Testis (tissue), 3 donors: ENCODE measurements around the gene ABI3BP. TPM values are rescaled to one million over a fixed set of nuclear protein-coding genes. Genes with fewer than 3 reads are reported as not detected.

Experiments used
- DNase-seq: peaks from one replicate; pipeline ENCODE4 v3.0.0-alpha.2; 2019
- H3K27ac ChIP-seq, 2 donors: fragments of 200-600 bp; sonication (generic); one replicate each; pipeline ENCODE4 v1.5.1; 2019
- H3K27me3 ChIP-seq: fragments of 200-600 bp; sonication (generic); one replicate; pipeline ENCODE4 v1.5.1; 2019
- H3K36me3 ChIP-seq: fragments of 200-600 bp; sonication (generic); one replicate; pipeline ENCODE4 v1.5.1; 2017; ENCODE audit warnings: low read depth; ENCODE audit errors: missing control alignments
- H3K4me1 ChIP-seq: fragments of 200-600 bp; sonication (generic); one replicate; pipeline ENCODE4 v1.5.1; 2019
- H3K4me3 ChIP-seq, 2 donors: fragments of 200-600 bp; sonication (generic); one replicate each; pipeline ENCODE4 v1.5.1; 2017 to 2019
- H3K9me3 ChIP-seq: fragments of 200-600 bp; sonication (generic); one replicate; pipeline ENCODE4 v1.5.1; 2017
- POLR2A ChIP-seq: fragments of 450-650 bp; IDR thresholded peaks from one replicate; pipeline ENCODE4 v1.6.1; 2017; ENCODE audit warnings: antibody characterized with exemption, mild to moderate bottlenecking, moderate library complexity
- WGBS, 2 donors: methylation state at CpG; one replicate each; pipeline ENCODE4 v1.1.5; 2018; 5-methylcytosine and 5-hydroxymethylcytosine counted together
- intact Hi-C: fragments of 100-400 bp; cut with DNase I; formaldehyde crosslinking; loops from one replicate; pipeline ENCODE4 v1.15.1; 2023; ENCODE audit warnings: low total_unique reads
- polyA plus RNA-seq: library from polyadenylated mRNA; stranded (reverse); fragments of 350-450 nt; fragmentation: Illumina TruSeq; extraction: RNeasy Lipid Tissue Mini Kit (QIAGEN cat#74804); gene quantifications from one replicate; pipeline ENCODE4 v1.2.3, GENCODE V29; 2014; ENCODE audit warnings: low read depth, low replicate concordance; ENCODE audit not compliant: insufficient read depth
- total RNA-seq, 2 donors: library from RNA; depleted of rRNA; stranded (reverse); fragments of >200 nt; gene quantifications; one replicate each; pipeline ENCODE4 v1.2.3, GENCODE V29; 2016
- TF ChIP-seq, protein P1 (sequence below), 3 experiments: fragments of 450-650 bp in 2 of 3; fragments of 200-600 bp in 1 of 3; sonication (generic) in 1 of 3; IDR thresholded peaks; one replicate each; pipeline ENCODE4 v1.5.1; 2016 to 2019; ENCODE audit warnings: antibody characterized with exemption in 3 of 3, mild to moderate bottlenecking in 2 of 3, moderate library complexity in 1 of 3

The ABI3BP gene
- total and polyA plus RNA-seq, 3 donors from 2014 or later: 8.7 to 58.2 (median 25.0) TPM

DNA sequence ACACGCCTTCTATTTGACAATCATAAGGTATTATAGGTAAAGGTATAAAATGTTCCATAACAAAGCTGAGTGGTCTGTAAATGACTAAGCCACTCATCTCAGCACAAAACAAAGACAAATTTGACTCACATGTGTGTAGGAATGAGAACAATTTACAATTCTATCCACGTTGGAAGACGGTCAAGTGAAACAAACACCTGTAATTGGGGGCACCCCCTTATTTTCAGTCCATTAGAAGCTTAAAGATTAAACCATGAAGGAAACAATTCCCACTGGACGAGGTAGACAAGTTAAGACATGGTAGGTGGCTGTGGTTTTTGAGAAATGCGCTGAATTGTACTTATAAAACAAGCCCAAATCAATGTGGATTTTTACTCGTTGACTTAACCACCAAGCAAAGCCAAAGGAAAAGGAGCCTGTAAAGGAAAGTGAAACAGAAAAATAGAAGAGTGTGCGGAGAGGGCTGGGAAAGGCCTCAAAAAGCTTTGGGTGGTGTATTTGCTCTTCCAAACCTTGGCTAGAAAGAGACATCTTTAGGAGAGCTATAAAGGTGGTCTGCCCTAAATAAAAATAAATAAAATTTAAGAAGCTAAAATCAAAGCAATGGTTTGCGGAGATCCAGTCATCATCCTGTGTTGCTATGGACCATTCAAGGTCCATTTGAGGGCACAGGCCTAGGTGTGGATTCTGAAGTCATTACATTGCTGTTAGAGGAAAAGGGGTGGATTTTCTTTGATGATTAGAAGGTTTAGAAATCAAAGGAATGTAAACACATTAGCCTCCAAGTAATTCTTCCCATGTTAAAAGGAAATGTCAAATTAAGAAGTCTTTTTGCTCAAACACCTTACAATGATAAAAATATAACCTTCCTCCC, 148.9 kb downstream of the ABI3BP start:
- Histone ChIP-seq H3K4me1 (no peaks in the 10 kb centered on the region), H3K27me3 (no peaks in the 10 kb centered on the region), H3K27ac (no peak overlapping the region), H3K4me3 (no peak overlapping the region), H3K9me3 (no peaks in the 10 kb centered on the region), H3K36me3 (no peaks in the 10 kb centered on the region)
- intact Hi-C loops: no loop called here
- DNase-seq: no peak
- whole genome bisulfite sequencing, 2 donors: 79 to 92% methylated on average over 8 of the region's 8 CpGs
- TF ChIP-seq, protein P1, sequence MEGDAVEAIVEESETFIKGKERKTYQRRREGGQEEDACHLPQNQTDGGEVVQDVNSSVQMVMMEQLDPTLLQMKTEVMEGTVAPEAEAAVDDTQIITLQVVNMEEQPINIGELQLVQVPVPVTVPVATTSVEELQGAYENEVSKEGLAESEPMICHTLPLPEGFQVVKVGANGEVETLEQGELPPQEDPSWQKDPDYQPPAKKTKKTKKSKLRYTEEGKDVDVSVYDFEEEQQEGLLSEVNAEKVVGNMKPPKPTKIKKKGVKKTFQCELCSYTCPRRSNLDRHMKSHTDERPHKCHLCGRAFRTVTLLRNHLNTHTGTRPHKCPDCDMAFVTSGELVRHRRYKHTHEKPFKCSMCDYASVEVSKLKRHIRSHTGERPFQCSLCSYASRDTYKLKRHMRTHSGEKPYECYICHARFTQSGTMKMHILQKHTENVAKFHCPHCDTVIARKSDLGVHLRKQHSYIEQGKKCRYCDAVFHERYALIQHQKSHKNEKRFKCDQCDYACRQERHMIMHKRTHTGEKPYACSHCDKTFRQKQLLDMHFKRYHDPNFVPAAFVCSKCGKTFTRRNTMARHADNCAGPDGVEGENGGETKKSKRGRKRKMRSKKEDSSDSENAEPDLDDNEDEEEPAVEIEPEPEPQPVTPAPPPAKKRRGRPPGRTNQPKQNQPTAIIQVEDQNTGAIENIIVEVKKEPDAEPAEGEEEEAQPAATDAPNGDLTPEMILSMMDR (IDR thresholded peaks at IDR 0.05): no peak
- TF ChIP-seq POLR2A: no peak

DNA sequence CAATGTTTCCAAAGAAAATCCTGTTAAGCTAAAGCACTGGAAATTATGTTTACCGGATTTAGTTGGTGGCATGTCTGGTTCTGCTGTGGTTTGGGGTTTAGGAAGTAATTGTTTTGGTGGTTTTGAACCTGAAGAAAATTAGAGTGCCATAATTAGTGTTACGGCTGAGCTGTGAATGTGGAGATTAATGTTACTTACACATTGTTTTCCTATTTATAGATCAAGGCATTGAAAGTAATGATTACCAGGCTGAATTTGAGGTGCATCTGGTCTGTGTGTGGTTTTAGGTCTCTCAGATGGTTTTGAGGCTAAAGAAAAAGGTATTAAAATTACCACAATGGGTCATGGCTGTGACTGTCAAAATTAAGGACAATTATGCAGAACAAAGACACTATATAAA, 155.1 kb downstream of the ABI3BP start:
- WGBS, 2 donors: 83 to 89% methylated on average over 2 of the region's 2 CpGs
- no peak for DNase-seq
- Histone ChIP-seq H3K4me3 (no peak overlapping the region), H3K36me3 (no peaks in the 10 kb centered on the region), H3K9me3 (no peaks in the 10 kb centered on the region), H3K27me3 (no peaks in the 10 kb centered on the region), H3K27ac (no peak overlapping the region), H3K4me1 (no peaks in the 10 kb centered on the region)
- intact Hi-C loops: no loop called here
- TF ChIP-seq POLR2A: no peak
- TF ChIP-seq, protein P1 (IDR thresholded peaks at IDR 0.05): no peak

DNA sequence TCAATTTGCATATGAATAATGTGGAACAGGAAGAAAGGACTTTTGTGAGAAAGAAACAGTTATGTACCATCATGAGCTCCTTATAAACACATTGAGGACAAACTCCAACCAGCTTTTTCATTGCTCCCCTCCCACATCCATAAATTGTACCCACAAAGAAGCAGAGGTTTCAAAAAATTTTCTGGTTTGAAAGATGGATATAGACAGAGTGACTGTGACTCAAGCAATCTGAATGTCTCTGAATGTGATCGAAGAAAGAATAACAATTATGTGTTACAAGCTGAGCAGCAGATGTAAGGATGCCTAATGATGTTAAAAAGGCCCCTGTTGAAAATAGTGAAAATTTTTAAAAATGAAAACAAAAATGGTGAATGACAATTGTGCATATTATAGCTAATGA, 156.6 kb downstream of the ABI3BP start:
- no peak for TF ChIP-seq POLR2A
- TF ChIP-seq, protein P1 (IDR thresholded peaks at IDR 0.05): no peak
- no peak for DNase-seq
- Histone ChIP-seq H3K4me3 (no peak overlapping the region), H3K36me3 (no peaks in the 10 kb centered on the region), H3K27ac (no peak overlapping the region), H3K27me3 (no peaks in the 10 kb centered on the region), H3K4me1 (no peaks in the 10 kb centered on the region), H3K9me3 (no peaks in the 10 kb centered on the region)
- WGBS, 2 donors: 86 to 95% methylated on average over 1 of the region's 1 CpG
- intact Hi-C loops: no loop called here

DNA sequence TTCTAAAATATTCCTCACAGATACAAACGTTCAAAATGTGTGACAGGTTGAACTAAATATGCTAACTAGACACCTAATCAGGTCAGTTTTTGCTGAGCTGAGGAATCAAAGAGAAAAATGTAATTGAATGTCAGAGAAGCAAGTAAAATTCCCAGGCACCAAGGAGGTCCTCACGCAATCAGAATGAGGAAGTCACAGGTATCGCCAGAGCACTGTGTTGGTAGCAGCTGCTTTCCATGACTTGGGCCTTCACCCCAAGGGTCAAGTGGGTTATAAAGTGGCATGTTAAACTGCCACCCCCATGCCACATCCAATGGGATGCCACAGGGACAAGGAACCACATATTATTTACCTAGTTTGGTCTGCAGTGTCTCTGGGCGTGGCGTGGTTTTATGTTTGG, 158.9 kb downstream of the ABI3BP start:
- no peaks in the 10 kb centered on the region for H3K27me3 ChIP-seq
- no peak overlapping the region for H3K27ac ChIP-seq
- TF ChIP-seq POLR2A: no peak
- TF ChIP-seq, protein P1 (IDR thresholded peaks at IDR 0.05): no peak
- intact Hi-C loops: no loop called here
- DNase-seq: no peak
- H3K36me3 ChIP-seq: no peaks in the 10 kb centered on the region
- 86 to 90% methylated on average over 5 of the region's 5 CpGs for WGBS, 2 donors
- H3K9me3 ChIP-seq: no peaks in the 10 kb centered on the region
- H3K4me1 ChIP-seq: no peaks in the 10 kb centered on the region
- H3K4me3 ChIP-seq: no peak overlapping the region

DNA sequence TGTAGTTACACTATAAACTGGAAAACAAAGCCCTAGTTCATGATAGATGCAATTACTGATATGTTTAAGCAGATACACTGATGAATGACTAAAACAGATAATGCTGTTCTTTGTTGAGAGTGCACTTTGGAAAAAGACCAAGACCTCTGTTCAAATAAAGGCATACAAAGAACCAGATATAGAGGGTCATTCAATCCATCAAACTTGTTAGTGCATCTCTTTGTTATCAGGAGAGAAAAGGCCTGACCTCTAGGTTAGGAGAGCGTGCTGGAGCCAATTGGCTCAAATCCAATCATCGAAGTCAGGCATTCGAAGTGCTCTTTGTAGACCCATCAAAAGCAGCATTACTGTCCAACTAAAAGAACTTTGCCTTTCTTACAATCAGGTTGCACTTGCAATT, 159.7 kb downstream of the ABI3BP start:
- Histone ChIP-seq H3K9me3 (no peaks in the 10 kb centered on the region), H3K27me3 (no peaks in the 10 kb centered on the region), H3K27ac (no peak overlapping the region), H3K4me1 (no peaks in the 10 kb centered on the region), H3K36me3 (no peaks in the 10 kb centered on the region), H3K4me3 (no peak overlapping the region)
- intact Hi-C loops: no loop called here
- WGBS, 2 donors: 75 to 78% methylated on average over 3 of the region's 3 CpGs
- no peak for TF ChIP-seq POLR2A
- TF ChIP-seq, protein P1 (IDR thresholded peaks at IDR 0.05): no peak
- no peak for DNase-seq
